HG02973 (cell line): Measurements from ENCODE around the gene RMI1.
"Not testable (repeated sequence)": the region's sequence is repeated elsewhere in the genome, so short reads cannot be mapped to it uniquely, and the experiment has no call there.

Source experiments
- ATAC-seq: cut with Tn5 transposase; IDR thresholded peaks from one replicate; pipeline ENCODE4 v1.9.1; 2021; ENCODE audit warnings: moderate library complexity; ENCODE audit not compliant: unreplicated experiment

The RMI1 gene

GRCh38 chr9:84002344-84002743 lies 21.7 kb downstream of the RMI1 start:
- peak; percentile 76 for ATAC-seq

GRCh38 chr9:84003246-84003645 lies 22.6 kb downstream of the RMI1 start:
- no peak for ATAC-seq

DNA sequence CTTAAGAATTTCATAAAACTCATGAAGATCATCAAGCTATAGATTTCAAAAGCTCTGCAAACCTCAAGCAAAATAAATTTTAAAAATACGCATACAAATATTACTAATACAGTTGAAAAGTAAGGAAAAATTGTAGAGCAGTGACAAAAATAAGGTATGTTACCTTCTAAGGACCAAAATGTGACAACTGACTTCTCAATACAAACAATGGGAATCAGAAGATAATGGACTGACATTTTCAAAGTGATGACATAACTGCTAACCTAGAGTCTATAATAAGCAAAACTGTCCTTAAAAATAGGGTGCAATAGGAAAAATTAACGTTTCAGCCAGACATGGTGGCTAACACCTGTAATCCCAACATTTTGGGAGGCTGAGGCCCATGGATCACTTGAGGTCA lies 27.1 kb downstream of the RMI1 start:
- no peak for ATAC-seq

- no peak for ATAC-seq
Measured at GRCh38 chr9:84024041-84024575, 43.5 kb downstream of the RMI1 start.

DNA sequence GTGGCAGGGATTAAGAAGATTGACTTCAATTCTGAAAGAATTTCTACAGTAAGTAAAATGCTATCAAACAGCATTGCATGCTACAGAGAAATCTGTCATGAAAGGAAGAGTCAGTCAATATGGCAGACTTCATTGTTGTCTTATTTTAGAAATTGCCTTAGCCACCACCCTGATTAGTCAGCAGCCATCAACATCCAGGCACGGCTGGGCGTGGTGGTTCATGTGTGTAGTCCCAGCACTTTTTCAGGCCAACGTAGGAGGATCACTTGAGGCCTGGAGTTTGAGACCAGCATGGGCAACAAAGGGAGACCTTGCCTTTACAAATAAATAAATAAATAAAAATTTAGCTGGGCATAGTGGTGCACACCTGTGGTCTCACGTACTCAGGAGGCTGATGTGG lies 46.6 kb downstream of the RMI1 start:
- no peak for ATAC-seq

- ATAC-seq, result no peak
Measured at GRCh38 chr9:84031534-84031933, 50.9 kb downstream of the RMI1 start.

DNA sequence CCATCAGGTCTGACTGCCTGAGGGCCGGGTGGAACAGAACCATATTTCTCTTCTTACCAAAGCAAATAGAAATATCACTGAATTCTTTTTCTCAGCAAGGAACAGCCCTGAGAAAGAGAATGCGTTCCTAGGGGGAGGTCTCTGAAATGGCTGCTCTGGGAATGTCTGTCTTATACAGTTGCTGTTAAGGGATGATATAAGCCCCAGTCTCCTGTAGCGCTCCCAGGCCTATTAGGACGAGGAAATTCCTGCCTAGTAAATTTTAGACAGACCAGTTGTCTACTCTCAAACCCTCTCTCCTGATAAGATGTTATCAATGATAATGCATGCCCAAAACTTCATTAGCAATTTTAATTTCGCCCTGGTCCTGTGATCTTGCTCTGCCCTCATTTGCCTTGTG lies 61.3 kb downstream of the RMI1 start:
- ATAC-seq, result not testable (repeated sequence)

GRCh38 chr9:84045481-84046097 lies 65.0 kb downstream of the RMI1 start:
- ATAC-seq, result no peak
